ENCODE results near the gene BIN1.

Gene BIN1

DNA sequence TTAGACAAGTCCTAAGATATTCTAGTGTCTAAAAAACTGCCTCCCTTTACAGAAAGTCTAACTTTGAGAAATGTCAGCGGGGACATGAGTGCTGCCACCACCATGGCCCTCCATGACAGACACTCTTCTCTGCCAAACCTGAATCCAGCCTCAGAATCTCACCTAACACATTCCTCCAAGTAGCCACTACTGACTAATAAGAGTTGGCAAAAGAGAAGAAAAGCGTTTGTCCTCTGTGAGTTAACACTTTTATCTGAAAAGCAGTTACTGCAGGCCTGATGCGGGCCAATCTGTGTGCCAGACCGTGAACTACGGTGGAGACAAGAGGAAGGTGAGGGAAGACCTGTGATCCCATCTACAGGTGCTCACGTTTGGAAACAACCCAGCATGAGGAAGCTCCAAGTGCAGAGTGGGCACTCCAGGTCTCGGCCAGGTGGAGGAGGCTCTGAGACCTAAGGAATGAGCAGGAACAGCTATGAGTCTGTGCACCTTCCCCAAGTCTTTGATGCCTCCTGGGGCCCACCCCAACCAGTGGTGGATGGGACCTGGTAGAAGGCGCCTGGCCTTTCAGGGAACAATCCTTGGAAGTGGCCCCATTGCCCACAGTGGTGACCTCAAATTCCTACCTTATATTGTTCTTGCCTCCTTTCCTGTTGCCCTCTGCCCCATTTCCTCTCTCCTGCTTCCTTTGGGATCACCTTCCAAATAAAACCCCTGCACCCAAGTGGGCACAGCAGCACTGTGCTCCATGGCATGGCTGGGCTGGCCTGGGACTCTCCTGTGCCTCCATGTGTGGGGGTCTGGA is 91.6 kb downstream of the BIN1 start:
- DNase-seq = no peak

- DNase-seq = no peak
These were observed 92.3 kb downstream of the BIN1 start for GRCh38 chr2:127014630-127015029.

DNA sequence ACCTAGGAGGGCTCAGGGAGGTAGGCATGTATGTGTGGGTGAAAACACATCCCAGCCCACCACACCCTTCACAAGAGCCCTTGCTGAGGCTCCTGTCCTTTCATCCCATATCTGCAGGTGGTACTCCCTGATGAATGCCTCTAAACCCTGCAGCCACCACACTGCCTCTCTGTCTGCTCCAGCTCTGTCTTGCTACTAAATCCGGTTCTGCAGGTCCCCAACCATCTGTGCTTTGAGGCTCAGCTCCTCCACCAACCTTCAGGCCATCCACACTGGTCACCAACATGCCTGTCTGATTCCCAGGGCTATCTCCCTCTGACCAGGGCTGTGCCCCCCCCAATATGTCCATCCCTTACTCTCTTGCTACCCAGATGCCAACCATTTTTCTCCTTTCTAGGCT is 92.7 kb downstream of the BIN1 start:
- no peak for DNase-seq

DNA sequence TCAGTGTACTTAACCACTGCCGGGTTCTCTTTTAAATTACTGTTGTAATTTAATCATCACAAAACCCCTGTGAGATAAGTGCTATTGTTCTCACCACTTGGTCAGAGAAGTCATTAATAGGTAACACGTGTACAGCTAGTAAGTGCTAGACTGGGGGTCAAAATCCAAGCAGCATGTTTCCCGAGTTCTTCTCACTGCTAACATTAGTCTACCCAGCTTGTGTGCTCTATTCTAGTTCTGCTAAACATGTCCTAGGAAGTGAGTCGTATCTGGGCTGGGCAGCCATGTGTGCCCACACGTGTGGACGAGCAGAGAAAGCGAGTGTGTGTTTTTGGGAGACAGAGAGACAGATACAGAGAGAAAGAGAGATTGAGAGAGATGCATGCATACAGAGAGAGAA is 94.1 kb downstream of the BIN1 start:
- no peak for DNase-seq

DNA sequence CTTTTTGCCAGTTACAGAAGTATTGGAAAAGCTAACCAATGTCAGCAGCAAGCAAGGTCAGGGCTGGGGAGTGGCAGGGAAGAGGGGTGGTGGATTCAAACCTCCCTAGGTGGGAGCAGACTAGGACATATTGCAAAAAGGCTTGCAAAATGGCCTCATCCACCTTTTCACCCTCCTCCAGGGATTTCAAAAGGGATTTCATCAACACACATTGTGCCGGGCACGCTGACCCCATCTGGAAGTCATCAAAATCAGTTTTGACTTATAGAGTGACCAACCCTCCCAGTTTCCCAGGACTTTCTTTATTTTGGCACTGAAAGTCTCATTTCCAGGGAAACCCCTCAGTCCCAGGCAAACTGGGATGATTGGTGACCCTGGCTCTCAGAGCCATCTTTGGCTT is 94.7 kb downstream of the BIN1 start:
- no peak for DNase-seq

GRCh38 chr2:127011796-127012195 is 95.2 kb downstream of the BIN1 start:
- DNase-seq = no peak

DNA sequence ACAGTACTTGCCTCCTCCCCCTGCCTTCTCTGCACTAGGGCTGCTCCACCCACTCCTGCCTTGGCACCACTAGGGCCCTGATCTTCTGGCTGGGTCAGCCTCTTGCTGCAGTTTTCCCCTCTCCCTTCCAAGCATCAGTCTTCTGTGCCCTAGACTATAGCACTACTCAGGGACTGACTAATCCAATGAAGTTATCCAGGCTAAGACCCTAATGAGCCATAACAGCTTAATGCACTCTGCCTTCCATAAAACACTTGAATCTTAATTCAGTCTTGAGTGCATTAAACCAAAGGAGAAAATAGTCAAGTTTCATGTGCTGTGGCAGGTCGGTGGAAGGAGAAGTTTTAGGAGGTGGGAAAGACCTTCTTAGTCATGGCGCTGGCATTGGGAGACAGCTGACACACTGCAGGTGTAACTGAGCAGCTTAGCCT is 95.7 kb downstream of the BIN1 start:
- DNase-seq = no peak

DNA sequence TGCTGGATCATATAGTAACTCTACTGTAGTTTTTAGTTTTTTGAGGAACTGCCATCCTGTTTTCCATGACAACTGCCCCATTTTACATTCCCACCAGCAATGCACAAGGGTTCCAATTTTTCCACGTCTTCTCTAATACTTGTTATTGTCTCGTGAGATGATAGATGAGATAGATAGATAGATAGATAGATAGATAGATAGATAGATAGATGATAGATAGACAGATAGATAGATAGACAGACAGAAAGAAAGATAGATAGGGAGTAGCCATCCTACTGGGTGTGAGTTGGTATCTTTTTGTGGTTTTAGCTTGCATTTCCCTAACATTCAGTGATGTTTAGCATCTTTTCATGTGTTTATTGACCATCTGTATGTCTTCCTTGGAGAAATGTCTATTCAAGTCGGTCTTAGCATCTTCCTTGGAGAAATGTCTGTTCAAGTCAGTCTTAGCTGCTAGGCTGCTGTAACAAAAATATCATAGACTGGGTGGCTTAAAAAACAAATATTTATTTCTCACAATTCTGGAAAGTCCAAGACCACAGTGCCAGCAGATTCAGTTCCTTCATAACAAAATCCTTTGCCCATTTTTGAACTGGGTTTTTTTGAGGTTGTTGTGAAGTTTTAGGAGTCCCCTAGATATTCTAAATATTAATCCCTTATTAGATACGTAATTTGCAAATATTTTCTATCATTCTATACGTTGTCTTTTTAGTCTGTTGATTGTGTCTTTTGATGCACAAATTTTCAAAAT is 98.5 kb downstream of the BIN1 start:
- DNase-seq = no peak

- no peak for DNase-seq
These were observed 99.3 kb downstream of the BIN1 start for GRCh38 chr2:127007652-127008051.

GRCh38 chr2:127006962-127007361 is 100.0 kb downstream of the BIN1 start:
- no peak for DNase-seq

DNA sequence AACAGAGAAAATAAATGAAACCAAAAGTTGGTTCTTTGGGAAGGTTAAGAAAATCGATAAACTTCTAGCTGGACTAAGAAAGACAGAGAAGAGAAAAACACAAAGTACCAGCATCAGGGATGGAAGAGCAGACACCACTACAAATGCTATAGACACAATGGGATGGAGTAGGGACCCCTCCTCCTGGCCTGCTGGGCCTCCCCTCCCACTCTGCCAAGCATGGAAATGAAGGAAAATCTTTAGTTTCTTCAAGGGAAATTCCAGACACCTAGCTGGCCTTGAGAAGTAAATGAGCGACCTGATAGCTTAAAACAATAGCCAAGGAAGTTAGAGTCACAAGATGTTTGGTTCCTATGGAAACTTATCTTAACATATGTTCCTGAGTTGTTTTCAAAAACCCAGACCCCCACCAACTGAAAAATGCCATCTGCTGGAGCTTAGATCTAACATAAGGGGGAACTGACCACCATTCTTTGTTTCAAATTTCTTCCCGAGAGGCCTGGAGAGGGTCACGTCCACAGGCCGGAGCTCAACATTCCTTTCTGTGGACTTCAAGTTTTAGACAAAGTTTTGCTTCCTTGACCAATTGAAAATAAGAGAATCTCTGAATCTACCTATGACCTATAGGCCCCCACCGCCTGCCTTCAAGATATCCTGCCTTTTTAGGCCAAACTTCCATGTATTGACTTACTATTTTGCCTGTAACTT is 101.9 kb downstream of the BIN1 start:
- DNase-seq = no peak

DNA sequence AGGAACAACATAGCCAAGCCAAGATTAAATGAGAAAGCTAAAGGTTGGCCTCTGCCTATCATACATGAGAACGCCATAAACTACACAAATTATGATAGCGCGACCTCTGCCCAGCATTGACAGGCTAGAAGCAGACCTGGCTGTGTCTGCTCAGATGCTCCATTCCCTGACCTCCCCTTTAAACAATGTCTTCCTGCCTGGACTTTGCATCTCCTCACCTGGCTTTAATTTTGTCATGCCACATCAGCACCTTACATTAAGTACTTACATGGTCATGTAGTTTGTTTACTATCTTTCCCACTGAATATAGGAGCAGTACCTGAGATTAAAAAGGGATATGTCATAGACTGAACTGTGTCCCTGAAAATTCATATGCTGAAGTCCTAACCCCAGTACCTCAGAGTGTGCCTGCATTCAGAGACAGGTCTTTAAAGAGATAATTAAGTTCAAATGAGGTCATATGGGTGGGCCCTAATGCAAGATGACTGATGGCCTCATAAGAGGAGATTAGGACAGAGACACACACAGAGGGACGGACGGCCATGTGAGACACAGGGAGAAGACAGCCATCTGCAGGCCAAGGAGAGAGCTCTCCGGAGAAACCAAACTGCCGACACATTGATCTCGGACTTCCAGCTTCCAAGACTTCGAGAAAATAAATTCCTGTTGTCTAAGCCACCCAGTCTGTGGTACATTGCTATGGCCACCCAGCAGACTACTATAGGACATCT is 103.7 kb downstream of the BIN1 start:
- DNase-seq = no peak

DNA sequence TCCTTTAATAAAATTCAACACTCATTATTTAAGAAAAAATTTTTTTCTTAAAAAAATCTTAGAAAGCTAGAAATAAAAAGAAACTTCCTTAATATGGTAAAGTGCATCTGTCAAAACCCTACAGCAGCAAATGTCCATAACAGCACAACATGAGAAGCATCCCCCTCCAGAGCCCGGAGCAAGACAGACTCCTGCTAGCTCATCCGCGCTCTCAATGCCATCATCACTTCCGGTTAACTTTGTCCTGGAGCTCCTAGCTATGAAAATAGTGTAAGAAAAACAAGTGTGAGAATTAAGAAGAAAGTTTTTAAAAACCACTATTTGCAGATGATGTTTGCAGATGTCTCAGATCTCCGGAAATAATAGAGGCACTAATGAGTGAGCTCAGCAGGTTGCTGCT is 105.2 kb downstream of the BIN1 start:
- no peak for DNase-seq

DNA sequence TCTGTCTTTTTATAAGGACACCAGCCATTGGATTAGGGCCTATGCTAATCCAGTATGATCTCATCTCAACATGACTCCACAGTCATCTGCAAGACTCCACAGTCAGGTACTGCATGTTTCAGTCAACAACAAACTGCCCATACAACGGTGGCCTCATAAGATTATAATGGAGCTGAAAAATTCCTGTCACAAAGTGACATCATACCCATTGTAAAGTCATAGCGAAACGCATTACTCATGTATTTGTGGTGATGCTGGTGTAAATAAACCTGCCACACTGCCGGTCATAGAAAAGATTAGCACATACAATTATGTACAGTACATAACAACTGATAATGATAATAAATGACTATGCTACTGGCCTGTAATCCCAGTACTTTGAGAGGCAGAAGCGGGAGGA is 106.0 kb downstream of the BIN1 start:
- DNase-seq = no peak

DNA sequence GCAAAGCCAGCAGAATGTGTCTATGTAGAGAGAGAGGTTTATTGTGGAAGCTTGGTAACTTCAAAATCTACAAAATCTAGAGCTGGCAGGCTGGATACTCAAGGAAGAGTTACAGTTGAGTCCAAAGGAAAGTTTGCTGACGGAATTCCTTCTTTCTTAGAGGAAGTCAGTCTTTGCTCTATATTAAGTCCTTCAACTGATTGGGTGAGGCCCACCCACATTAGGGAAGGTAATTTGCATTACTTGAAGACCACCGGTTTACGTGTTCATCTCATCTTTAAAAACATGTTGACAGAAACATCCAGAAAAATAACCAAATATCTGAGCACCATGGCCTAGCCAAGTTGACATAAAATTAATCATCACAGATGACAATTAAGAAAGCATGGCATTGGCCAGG is 106.8 kb downstream of the BIN1 start:
- DNase-seq = no peak

- no peak for DNase-seq
These were observed 107.7 kb downstream of the BIN1 start for GRCh38 chr2:126999106-126999756.

- DNase-seq = no peak
These were observed 108.5 kb downstream of the BIN1 start for GRCh38 chr2:126998486-126998885.

Data from CD4-positive, alpha-beta T cell treated with Interferon alpha-2 for 1 hour (primary cell).